ENCODE results near the gene RHOXF2B.
"Not testable (repeated sequence)": the region's sequence is repeated elsewhere in the genome, so short reads cannot be mapped to it uniquely, and the experiment has no call there.

The RHOXF2B gene

DNA sequence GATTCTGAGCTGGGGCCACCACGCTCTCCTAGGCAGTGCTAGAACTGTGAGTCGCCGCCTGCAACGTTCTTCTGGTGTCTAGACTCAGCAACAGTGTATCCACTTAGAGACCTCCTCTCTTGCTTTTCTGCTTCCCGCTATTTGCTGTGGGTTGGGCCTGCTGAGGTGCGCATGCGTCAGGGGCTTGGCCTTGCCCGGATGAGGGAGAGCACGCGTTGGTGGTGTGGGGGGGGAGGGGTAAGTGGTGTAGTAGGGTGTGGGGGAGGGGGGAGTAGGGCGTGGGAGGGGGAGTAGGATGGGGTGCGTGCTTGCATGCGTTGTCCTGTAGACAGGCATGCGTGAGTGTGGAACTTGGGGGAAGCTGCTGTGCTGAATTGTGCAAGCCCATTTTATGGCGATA lies at the start of gene RHOXF2B:
RHOXF2B (minus strand) TSS at position 101 of the 400 bp plus-strand sequence. CDS start 138 bp downstream, outside the sequence.
- DNase-seq: not testable (repeated sequence)

DNA sequence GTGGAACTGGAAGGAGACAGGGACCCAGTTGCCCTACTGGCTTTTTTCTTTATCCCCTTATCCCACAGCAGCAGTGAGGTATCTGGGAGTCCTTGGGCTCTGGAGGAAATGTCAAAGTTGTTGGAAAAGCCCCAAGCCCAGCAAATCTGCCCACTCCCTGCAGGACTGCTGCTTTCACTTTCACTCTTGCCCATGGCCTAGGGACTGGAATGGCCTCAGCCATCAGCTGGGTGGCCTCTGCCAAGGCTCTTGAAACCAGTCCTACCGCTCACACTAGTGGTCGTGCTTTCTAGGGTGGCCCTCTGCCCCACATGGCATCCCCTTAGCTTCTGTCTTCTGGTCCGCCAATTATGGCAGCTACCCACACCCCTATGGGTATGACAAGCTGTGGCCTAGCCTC lies 48.0 kb upstream of the RHOXF2B start:
- no peak for DNase-seq

DNA sequence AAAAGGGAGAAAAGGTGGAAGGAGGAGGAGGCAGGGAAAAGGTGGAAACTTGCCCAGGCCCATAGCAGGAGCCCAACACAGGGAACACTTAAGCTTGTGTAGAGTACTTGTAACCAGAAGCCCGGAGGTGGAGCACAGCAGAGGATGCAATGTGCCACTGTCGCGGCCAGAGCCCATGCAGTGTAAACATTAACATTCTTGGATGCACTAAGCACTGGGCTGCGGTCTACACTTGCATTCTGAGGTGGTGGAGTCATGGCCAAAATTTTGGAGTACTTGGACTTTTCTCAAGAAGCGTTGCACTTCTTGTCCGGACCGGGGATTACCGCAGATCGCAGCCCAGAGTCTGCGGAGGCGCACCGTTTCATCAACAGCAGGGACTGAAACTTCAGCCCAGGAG lies 42.7 kb upstream of the RHOXF2B start:
- DNase-seq: no peak

DNA sequence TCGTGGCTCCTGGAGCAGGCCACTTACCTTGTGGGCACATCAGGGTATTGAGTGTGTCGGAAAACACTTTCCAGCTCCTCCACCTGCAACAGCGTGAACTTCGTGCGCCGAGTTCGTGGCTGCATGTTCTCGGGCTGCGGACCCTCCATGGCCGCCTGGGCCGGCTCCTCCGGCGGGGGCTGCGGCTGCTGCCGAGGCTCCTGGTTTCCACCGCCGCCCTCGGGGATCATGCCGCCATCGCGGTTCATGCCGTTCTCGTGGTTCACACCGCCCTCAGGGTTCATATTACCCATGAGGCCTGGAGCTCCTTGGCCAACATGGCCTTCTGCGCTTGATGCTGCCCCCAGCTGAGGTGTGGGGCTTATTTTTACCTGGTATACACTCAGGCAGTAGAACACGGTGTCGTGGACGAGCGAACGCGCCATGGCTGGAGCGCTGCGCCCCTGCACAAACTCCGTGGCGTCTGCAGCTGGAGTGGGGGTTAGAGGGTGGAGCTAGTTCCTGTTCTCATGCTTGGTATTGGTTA lies 38.0 kb upstream of the RHOXF2B start, which contains the start of gene RHOXF1:
RHOXF1 (minus strand) TSS at position 476 of the 526 bp plus-strand sequence; CDS start at position 425, 51 bp downstream.
- DNase-seq: no peak

DNA sequence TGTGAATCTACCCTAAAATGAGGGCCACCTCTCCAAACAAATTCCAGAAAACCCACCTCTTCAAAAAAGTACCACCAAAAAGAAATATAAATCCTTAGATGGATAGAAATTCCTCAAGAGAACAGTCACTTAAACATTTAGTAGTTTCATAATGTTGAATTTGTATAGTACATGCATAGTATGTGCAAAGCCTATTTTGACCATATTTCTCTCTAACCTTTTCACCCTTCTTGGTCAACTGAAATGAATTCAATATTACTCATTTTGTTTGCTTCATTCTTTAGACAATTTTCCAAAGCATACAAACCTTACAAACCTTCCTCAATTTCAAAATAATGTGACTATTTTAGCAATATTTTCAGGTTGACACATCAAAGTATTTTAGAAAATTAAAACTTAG lies 34.1 kb upstream of the RHOXF2B start:
- DNase-seq: no peak

DNA sequence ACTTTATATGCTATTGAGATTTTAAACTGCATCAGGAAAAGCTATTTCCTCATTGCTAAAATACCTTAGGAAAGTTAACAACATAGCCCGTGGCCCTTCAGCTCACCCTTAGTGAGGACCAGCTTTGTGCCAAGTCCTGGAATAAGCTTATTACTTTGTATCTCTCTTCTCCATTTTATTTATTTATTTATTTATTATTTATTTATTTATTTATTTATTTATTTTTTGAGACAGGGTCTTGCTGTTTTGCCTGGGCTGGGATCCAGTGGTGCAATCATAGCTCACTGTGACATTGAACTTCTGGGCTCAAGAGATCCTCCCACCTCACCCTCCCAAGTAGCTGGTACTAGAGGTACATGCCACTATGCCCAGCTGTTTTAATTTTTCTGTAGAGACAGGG lies 31.9 kb upstream of the RHOXF2B start:
- DNase-seq: no peak

DNA sequence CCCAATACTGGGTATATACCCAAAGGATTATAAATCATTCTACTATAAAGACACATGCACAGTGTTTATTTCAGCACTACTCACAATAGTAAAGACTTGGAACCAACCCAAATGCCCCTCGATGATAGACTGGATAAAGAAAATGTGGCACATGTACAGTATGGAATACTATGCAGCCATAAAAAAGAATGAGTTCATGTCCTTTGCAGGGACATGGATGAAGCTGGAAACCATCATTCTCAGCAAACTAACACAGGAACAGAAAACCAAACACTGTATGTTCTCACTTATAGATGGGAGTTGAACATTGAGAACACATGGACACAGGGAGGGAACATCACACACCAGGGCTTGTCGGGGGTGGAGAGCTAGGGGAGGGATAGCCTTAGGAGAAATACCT lies 27.2 kb upstream of the RHOXF2B start:
- not testable (repeated sequence) for DNase-seq

DNA sequence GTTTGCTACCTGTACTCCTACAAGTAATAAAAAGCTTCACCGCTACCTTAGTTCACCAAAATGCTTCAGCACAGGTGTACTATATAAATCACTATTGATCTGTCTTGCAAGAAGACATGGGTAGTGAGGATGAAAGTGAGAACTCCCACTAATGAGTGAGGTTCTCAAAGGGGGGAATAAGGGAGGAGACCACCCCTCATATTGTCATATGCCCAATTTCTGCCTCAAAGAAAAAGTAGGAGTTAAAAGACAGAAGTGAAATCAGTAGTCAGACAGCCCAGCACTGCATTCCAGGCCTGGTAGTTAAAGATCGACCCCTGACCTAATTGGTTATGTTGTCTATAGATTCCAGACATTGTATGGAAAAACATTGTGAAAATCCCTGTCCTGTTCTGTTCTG lies 23.6 kb upstream of the RHOXF2B start:
- DNase-seq: not testable (repeated sequence)

DNA sequence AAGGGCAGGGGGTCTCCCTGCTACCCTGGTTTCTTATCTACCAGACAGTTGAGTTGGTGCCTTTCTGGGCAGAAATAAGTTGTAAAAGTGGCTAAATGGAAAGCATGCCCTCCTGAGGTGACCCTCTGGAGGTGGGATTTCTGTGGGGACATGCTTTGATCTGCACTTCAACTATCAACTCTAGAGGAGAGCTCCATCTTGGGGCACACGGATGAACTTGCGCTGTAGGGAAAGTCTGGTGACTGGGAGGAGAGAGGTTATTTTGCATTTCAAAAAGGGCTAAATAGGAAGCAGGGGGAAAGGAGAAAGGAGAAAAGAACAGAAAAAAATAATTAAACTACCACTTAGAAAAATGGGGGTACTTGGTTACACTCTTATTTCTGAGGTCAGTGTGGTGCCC lies 12.7 kb upstream of the RHOXF2B start:
- no peak for DNase-seq

DNA sequence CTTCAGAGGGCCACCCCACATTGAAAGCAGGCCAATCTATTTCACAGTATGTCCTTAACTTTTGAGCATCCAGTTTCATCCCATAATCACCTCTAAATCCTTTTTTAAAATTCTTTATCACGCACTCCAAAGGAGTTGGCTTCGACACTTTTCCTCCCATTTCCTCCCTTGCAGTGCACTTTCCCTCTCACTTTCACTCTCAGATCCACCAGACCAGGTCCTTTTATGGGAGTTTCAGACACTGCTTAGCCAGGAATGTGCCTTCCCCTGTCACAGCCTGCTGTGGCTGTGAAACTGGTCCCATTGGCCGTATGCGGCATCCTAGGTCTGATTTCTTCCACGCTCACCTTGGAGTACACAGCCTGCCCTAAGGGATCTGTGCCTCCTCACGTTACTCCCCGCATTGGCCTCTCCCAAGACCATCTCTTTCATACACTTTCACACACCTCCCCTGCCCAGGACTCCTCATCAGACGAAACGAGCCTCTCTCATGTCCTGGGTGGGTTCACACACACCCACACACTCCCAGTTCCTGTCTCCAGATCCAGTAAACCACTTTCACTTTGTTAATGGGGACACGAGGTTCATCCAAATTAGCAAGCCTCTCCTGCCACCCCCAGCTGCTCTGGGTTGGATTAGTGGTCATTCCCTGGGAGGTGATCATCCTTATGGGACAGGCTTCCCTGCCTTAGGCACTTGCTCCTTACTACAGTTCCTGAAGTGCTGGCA lies 10.0 kb upstream of the RHOXF2B start:
- DNase-seq: no peak

DNA sequence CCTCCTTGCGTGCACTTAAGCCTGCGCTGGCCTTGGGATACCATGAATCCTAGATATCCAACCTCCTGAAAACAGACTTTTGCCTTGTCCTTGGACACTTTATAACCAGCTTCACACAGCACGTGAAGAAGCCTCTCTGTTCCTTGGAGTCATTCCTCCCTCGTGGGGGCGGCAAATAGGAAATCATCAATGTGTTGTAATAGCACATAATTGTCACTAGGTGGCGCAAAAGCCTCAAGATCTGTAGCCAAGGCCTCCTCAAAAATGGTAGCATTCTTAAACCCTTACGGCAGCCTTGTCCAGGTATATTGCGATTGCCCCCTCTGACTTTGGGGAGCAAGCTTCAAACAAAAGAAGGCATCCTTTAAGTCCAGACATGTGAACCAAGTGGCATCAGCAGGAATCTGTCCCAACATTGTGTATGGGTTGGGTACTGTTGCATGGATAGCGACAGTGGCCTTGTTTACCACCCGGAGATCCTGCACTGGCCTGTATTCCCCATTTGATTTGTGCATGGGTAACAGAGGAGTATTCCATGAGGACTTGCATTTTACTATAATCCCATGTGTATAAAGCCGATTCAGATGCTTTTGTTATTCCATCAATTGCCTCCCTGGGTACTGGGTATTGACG lies 8.2 kb upstream of the RHOXF2B start:
- not testable (repeated sequence) for DNase-seq

DNA sequence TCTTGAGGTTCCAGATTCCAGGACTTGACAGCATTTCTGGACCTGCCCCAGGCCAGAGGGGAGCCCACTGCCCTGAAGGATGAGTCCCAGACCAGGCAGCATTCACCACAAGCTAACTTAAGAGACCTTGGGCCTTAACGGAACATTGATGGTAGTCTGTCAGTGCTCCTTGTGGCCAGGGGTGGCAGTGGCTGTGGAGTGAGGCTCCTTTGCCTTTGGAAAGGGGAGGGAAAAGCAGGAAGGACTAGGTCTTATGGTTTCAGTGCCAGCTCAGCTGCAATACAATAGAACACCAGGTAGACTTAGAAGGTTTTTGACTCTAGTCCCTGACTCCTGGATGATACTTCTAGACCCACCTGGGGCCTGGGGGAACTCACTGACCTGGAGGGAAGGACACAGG lies 11.3 kb downstream of the RHOXF2B start:
- DNase-seq: not testable (repeated sequence)

DNA sequence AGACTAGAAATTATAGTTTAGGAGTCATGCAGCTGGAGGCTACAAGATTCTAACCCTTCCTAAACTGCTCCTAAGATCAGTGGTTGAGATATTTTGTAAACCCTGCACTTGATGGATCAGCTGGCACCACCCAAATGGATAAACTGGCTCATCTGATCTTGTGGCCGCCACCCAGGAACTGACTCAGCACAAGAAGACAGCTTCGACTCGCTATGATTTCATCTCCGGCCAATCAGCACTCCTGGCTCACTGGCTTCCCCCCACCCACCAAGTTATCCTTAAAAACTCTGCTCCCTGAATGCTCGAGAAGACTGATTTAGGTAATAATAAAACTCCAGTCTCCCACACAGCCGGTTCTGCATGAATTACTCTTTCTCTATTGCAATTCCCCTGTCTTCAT lies 34.8 kb downstream of the RHOXF2B start:
- not testable (repeated sequence) for DNase-seq

DNA sequence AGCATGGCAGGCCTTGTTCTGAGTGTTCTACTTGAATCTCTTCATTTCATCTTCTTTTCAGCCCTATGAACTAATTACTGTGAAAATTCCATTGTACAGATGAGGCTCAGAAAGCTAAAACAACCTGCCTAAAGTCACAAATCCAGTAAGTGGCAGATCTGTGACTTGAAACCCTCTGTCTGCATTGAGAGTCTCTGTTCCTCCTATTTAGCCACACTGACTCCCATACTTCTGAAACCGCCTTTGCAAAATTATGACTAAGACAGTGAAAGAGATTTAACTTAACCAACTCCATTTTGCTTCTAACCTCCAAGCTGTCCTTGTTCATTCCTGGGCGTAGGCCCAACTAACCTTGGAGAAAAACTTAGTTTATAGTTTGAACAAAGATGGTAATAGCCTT lies 35.2 kb downstream of the RHOXF2B start:
- not testable (repeated sequence) for DNase-seq

DNA sequence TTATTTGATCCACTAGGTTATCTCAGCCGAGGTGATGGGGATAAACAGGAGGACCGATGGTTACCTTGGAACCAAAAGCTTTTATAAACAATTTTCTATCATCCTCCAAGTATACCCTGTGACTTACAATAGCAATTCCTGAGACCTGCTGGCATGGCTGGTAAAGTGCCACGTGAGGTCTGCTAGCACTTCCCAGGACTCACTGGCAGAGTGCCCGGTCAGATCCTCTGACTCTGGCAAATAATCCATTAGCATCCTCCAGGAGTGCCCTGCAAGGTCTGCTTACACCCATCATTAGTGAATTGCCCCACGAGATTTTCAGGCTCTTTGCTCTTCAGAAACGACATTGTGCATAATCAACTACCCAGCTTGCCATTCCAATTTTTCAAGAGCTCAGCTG lies 37.3 kb downstream of the RHOXF2B start:
- DNase-seq: not testable (repeated sequence)

DNA sequence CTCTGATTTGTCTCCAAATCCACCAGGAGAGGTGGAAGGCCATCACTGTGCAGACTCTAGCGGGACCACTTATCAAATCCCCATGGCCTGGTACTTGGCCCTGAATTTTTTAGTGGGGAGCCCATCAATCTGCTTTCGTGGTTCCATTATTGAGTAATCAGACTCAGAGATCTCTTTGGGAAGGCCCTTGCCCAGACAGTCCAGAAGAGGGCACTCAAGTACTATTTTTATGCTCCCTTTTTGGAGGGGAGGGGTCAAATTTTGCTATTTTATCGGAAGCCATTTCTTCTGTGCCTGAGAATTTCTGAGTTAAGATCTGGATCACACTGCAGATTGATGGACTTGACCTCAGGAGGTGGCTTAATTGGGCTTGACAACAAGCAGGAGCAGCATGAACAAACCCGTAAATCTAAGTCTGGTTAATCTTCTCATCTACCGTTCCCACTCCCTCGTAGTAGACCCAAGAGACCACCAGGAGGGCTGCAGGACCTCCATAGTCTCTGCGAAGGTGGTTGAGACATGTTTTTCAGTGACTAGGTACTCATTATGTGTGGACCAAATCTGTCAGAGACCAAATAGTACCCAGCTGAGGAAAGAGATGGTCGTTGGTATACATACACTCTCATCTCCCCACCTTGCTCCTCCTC lies 38.3 kb downstream of the RHOXF2B start:
- DNase-seq: not testable (repeated sequence)

DNA sequence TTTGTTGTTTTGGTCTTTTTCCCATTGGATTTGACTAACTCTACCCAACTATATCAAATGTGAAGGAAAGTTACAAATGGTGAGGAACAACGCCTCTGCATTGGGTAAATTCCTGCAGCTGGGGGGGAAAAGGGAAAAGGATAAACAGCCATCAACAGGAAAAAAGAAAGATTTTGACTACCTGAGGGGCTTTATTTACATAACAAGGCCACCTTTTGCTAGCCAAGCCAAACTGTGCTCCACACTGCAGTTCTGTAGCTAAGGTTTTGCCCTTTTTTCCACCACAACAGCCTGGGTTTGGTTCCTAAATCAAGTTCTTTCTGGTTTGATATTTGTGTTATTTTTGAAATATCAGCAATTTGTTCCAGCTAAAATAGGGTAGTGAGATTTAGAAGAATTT lies 40.8 kb downstream of the RHOXF2B start:
- DNase-seq: no peak

DNA sequence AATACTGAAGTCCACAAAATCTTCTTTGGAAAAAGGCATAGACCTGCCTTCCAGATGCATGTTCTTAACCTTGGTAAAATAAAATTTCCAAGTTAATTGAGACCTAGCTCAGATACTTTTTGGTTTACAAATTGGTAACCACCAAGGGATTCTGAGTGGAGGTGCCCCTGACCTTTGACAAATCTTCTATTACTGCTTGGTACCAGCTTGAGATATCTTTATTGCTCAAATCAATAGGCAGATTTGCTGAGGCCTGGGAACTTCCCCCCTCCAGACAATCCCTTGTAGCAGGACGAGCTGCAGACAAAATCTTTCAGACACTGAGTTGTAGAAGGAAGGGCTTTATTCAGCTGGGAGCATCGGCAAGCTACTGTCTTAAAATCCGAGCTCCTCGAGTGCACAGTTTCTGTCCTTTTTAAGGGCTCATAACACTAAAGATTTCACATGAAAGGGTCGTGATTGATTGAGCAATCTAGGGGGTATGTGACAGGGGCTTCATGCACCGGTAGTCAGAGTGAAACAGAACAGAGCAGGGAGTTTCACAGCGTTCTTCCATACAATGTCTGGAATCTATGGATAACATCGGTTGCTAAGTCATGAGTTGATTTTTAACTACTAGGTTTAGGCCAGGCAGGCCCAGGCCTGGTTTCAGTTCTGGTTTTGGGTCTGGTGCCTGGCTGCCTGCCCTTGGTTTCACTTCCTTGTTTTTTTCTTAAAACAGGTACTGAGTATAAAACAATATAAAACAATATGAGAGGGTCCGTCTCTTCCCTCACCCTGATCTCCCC lies 41.8 kb downstream of the RHOXF2B start:
- not testable (repeated sequence) for DNase-seq

DNA sequence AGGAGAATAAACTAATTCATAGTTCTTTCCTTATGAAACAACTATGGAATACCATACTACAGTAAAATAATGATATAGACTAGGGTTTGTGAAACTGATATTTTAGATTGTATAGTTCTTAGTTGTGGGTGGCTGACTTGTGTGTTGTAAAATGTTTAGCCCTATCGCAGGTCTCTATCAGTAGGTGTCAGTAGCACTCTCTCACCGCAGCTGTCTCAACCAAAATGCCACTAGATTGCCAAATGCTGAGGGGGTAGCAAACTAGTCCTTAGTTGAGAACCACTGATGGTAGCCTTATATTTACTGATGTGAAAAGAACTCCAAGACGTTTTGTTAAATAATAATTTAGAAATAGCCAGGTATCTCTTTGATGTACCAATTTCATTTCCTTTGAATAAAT lies 48.1 kb downstream of the RHOXF2B start:
- no peak for DNase-seq

DNA sequence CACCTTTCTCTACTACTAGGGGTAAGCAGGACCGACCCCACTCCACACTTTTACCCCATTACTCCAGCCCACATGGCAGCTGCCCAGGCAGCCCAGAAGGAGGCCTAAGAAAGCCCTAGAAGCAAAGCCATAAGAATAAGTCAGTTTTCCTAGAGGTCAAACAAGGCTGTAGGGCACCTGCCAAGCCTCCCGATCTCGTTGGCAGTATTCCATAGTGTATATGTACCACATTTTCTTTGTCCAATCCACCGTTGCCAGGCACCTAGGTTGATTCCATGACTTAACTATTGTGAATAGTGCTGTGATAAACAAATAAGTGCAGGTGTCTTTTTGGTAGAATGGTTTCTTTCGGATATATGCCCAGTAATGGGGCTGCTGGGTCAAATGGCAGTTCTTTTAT lies 54.2 kb downstream of the RHOXF2B start:
- DNase-seq: no peak

DNA sequence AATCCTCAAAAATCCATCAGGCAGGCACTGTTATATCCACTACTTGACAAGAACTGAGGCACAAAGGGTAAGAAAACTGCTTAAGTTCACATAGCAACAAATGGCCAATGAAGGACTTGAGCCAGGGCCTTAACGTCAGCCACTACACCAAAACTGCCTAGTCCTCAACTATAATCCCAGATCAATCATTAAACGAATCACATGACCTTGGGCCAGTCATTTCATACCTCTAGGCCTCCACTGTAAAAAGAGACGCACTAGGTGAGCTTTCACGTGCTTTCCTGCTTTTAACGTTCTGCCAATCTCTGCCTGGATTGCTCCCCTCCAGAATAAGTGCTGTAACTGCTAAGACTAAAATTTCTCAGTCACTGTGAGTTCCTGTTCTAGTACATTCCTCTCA lies 54.7 kb downstream of the RHOXF2B start:
- no peak for DNase-seq

Measured in activated naive CD4-positive, alpha-beta T cell treated with anti-CD3 and anti-CD28 coated beads, Interleukin-2, amount 50 U/mL, for 16 hours (primary cell).